ENCODE results near the gene TUFT1.

DNA sequence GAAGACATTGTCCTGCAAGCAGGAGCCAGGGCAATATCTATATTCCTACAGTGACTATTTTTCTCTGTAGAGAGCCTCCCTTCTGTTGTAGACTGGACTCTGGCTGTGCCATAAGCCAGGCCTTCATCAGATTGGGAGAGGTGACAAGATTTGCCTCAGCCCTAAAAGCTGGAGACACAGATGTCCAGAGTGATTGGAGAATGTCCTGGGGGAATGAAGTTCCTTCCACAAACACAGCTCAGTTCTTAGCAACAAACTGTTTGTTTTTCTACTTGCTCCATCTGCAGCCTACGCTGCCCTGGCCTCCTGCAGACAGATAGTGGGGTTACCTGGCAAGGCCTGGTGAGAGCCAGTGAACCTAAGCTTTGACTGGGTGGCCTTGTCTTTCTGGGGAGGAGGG is 41.8 kb downstream of the TUFT1 start:
- no peak for TF ChIP-seq DPF2 (IDR thresholded peaks at IDR 0.05)
- no peak for TF ChIP-seq RCOR1 (conservative IDR thresholded peaks at IDR 0.05; ENCODE audit: low read depth, low read length)
- TF ChIP-seq, protein P1, sequence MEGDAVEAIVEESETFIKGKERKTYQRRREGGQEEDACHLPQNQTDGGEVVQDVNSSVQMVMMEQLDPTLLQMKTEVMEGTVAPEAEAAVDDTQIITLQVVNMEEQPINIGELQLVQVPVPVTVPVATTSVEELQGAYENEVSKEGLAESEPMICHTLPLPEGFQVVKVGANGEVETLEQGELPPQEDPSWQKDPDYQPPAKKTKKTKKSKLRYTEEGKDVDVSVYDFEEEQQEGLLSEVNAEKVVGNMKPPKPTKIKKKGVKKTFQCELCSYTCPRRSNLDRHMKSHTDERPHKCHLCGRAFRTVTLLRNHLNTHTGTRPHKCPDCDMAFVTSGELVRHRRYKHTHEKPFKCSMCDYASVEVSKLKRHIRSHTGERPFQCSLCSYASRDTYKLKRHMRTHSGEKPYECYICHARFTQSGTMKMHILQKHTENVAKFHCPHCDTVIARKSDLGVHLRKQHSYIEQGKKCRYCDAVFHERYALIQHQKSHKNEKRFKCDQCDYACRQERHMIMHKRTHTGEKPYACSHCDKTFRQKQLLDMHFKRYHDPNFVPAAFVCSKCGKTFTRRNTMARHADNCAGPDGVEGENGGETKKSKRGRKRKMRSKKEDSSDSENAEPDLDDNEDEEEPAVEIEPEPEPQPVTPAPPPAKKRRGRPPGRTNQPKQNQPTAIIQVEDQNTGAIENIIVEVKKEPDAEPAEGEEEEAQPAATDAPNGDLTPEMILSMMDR (IDR thresholded peaks at IDR 0.05 in 2 of 3, conservative IDR thresholded peaks at IDR 0.05 in 1 of 3; ENCODE audit: control insufficient read depth in 2 of 3, extremely low read depth in 1 of 3, insufficient read depth in 1 of 3, low read depth in 3 of 3, low read length in 3 of 3) = no peak
- TF ChIP-seq ESRRA (IDR thresholded peaks at IDR 0.05; ENCODE audit: low read length) = no peak
- TF ChIP-seq NBN (IDR thresholded peaks at IDR 0.05) = no peak

All from GM12878 (cell line).